ENCODE data around the gene FBXW2. TPM values are rescaled to one million over a fixed set of nuclear protein-coding genes. Genes with fewer than 3 reads are reported as not detected.

FBXW2 gene
- total and polyA plus RNA-seq, 10 of the 15 experiments (the other 5 are each of a cell fraction or from before 2014, with no cell fraction given), result 2.9 to 56.9 (median 39.1) TPM

GRCh38 chr9:120830151-120830550 is 36.9 kb upstream of the FBXW2 start:
- ATAC-seq (no peak), FAIRE-seq (no peak), DNase-seq (ENCODE audit: low read depth, low spot score) (no peak)
- no peaks in the 10 kb centered on the region for H3K79me2 ChIP-seq (ENCODE audit: control insufficient read depth, insufficient read depth, low read length)
- no peaks in the 10 kb centered on the region for H4K20me1 ChIP-seq (ENCODE audit: control insufficient read depth, insufficient read depth)
- no peak overlapping the region for H3K27ac ChIP-seq (ENCODE audit: control insufficient read depth, insufficient read depth)
- intact Hi-C loops (cut with micrococcal nuclease; ENCODE audit: unreplicated experiment), result no loop called here
- H3K27me3 ChIP-seq (replicated peaks in 1 of 2; ENCODE audit: control insufficient read depth in 2 of 2, insufficient read depth in 2 of 2, low read length in 1 of 2), result no peaks in the 10 kb centered on the region
- RAD21 ChIA-PET (ENCODE audit: unreplicated experiment), result no interaction called here
- no peaks in the 10 kb centered on the region for H3K4me1 ChIP-seq (ENCODE audit: control insufficient read depth, insufficient read depth, low read length)
- no peak overlapping the region for H3K4me3 ChIP-seq
- in situ Hi-C loops (cut with MboI), result no loop called here
- H3K9me3 ChIP-seq (replicated peaks; ENCODE audit: control insufficient read depth, insufficient read depth, low read length), result no peaks in the 10 kb centered on the region
- POLR2A ChIA-PET, result no interaction called here
- H3K36me3 ChIP-seq (ENCODE audit: control insufficient read depth in 2 of 2, insufficient read depth in 2 of 2, low read length in 1 of 2), result peaks cover 0 to 23% of the 10 kb centered on the region in 2 experiments; a peak in 2 of 4 replicates
- TF ChIP-seq KLF5 (IDR thresholded peaks at IDR 0.05; ENCODE audit: partially characterized antibody), result no peak
- no peak for TF ChIP-seq ATF2 (IDR thresholded peaks at IDR 0.05; ENCODE audit: low read length)
- no peak for TF ChIP-seq RELB (IDR thresholded peaks at IDR 0.05; ENCODE audit: low read depth)
- TF ChIP-seq RCOR1 (conservative IDR thresholded peaks at IDR 0.05; ENCODE audit: low read depth, low read length), result no peak
- no peak for TF ChIP-seq EZH2 (IDR thresholded peaks at IDR 0.05; ENCODE audit: borderline replicate concordance, control insufficient read depth, low read depth, low read length)
- no peak for TF ChIP-seq SUPT20H (IDR thresholded peaks at IDR 0.05; ENCODE audit: borderline replicate concordance, control insufficient read depth, low read depth, low read length)
- no peak for TF ChIP-seq CREB1 (IDR thresholded peaks at IDR 0.05; ENCODE audit: low read depth)
- no peak for TF ChIP-seq CHD4 (IDR thresholded peaks at IDR 0.05)
- no peak for TF ChIP-seq FOXM1 (IDR thresholded peaks at IDR 0.05; ENCODE audit: low read depth, low read length)
- TF ChIP-seq ATF3 (IDR thresholded peaks at IDR 0.05; ENCODE audit: borderline replicate concordance, extremely low read depth, low read depth, low read length), result no peak
- no peak overlapping the region for H3K9ac ChIP-seq (ENCODE audit: control insufficient read depth, insufficient read depth, low read length)
- CTCF ChIA-PET, result no interaction called here
- no peak overlapping the region for H2AFZ ChIP-seq (ENCODE audit: control insufficient read depth, low read depth, low read length)
- 41% methylated on average over 3 of the region's 3 CpGs for WGBS (ENCODE audit: insufficient coverage, insufficient replicate concordance, low lambda C conversion rate, missing lambda C conversion rate)
- H3K4me2 ChIP-seq (ENCODE audit: control insufficient read depth, insufficient read depth), result no peak overlapping the region
- SMC1A ChIA-PET (ENCODE audit: uncharacterized antibody, unreplicated experiment), result no interaction called here
- BruUV-seq (replicated peaks), result no TSS peak

Measured in GM12878 (cell line).